GM23338 (cell line): ENCODE data around the gene PKDCC.

Experiments
- CREB1 ChIP-seq: fragments of 250-450 bp; sonication (Bioruptor Pico); IDR thresholded peaks from 2 replicates; pipeline ENCODE4 v1.5.0; 2020; ENCODE audit warnings: low read depth, mild to moderate bottlenecking, moderate library complexity
- EZH2 ChIP-seq: fragments of 200-600 bp; sonication (generic); IDR thresholded peaks from one replicate; pipeline ENCODE4 v1.8.0; 2017; ENCODE audit warnings: antibody characterized with exemption, mild to moderate bottlenecking, low read depth; ENCODE audit not compliant: unreplicated experiment
- EZH2phosphoT487 ChIP-seq: fragments of 200-600 bp; sonication (generic); IDR thresholded peaks from one replicate; pipeline ENCODE4 v1.8.1; 2018; ENCODE audit warnings: antibody characterized with exemption; ENCODE audit not compliant: unreplicated experiment
- JUNB ChIP-seq: IDR thresholded peaks from one replicate; pipeline ENCODE4 v1.6.1; 2016; ENCODE audit warnings: antibody characterized with exemption; ENCODE audit not compliant: unreplicated experiment
- POLR2AphosphoS5 ChIP-seq: IDR thresholded peaks from 2 replicates; pipeline ENCODE4 v1.6.1; 2016; ENCODE audit warnings: antibody characterized with exemption, low read depth
- ZNF331 ChIP-seq: fragments of 250-450 bp; sonication (Bioruptor Pico); IDR thresholded peaks from 2 replicates; pipeline ENCODE4 v1.5.0; 2020; ENCODE audit warnings: low read depth, mild to moderate bottlenecking, moderate library complexity
- TF ChIP-seq, protein P1 (sequence below), 2 experiments: fragments of 200-600 bp in 1 of 2; sonication (generic) in 1 of 2; conservative IDR thresholded peaks; 2 replicates each; pipeline versions ENCODE4 v1.5.1 to v1.6.1; 2016 to 2017; ENCODE audit warnings: antibody characterized with exemption in 2 of 2, low read depth in 2 of 2, mild to moderate bottlenecking in 2 of 2, moderate library complexity in 1 of 2

- TF ChIP-seq, protein P1, sequence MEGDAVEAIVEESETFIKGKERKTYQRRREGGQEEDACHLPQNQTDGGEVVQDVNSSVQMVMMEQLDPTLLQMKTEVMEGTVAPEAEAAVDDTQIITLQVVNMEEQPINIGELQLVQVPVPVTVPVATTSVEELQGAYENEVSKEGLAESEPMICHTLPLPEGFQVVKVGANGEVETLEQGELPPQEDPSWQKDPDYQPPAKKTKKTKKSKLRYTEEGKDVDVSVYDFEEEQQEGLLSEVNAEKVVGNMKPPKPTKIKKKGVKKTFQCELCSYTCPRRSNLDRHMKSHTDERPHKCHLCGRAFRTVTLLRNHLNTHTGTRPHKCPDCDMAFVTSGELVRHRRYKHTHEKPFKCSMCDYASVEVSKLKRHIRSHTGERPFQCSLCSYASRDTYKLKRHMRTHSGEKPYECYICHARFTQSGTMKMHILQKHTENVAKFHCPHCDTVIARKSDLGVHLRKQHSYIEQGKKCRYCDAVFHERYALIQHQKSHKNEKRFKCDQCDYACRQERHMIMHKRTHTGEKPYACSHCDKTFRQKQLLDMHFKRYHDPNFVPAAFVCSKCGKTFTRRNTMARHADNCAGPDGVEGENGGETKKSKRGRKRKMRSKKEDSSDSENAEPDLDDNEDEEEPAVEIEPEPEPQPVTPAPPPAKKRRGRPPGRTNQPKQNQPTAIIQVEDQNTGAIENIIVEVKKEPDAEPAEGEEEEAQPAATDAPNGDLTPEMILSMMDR (conservative IDR thresholded peaks at IDR 0.05; ENCODE audit: low read depth in 2 of 2), result peak; percentile 82 to 88
- TF ChIP-seq EZH2 (no peak), POLR2AphosphoS5 (no peak), JUNB (no peak), EZH2phosphoT487 (no peak), CREB1 (CRISPR knock-in tag) (no peak), ZNF331 (CRISPR knock-in tag) (no peak)
These were observed 38.7 kb downstream of the PKDCC start for GRCh38 chr2:42086500-42086953.
